GM12878 (cell line): ENCODE results near the gene MDK.

Source experiments
- CEBPB ChIP-seq, 2 experiments: fragments of 150-350 bp in 1 of 2; IDR thresholded peaks; 2 replicates each; pipeline ENCODE4 v1.6.1; 2012 to 2014; ENCODE audit warnings: low read depth in 2 of 2, low read length in 2 of 2, borderline replicate concordance in 1 of 2, inconsistent platforms in 1 of 2
- CREB1 ChIP-seq: IDR thresholded peaks from 2 replicates; pipeline ENCODE4 v1.6.1; 2012; ENCODE audit warnings: low read depth, mild to moderate bottlenecking, inconsistent platforms
- MEF2A ChIP-seq: IDR thresholded peaks from 2 replicates; pipeline ENCODE4 v1.6.1; 2011; ENCODE audit warnings: low read depth, mild to moderate bottlenecking, low read length, moderate library complexity; ENCODE audit not compliant: insufficient read depth
- NBN ChIP-seq: fragments of 450-650 bp; IDR thresholded peaks from 2 replicates; pipeline ENCODE4 v1.6.1; 2016
- NR2C2 ChIP-seq: IDR thresholded peaks from 2 replicates; pipeline ENCODE4 v1.6.1; 2011; ENCODE audit warnings: borderline replicate concordance, low read depth; ENCODE audit not compliant: control insufficient read depth, insufficient read length
- NR2F1 ChIP-seq: fragments of 450-650 bp; conservative IDR thresholded peaks from 2 replicates; pipeline ENCODE4 v1.6.1; 2017; ENCODE audit warnings: mild to moderate bottlenecking
- RFX5 ChIP-seq: IDR thresholded peaks from 2 replicates; pipeline ENCODE4 v1.6.1; 2011; ENCODE audit warnings: low read depth, low read length, improper control_type of control experiment
- SP1 ChIP-seq: IDR thresholded peaks from one replicate; pipeline ENCODE4 v1.6.1; 2011; ENCODE audit warnings: low read depth, low read length
- TAF1 ChIP-seq: IDR thresholded peaks from 2 replicates; pipeline ENCODE4 v1.6.1; 2011; ENCODE audit warnings: mild to moderate bottlenecking, low read depth, low read length, borderline replicate concordance
- TF ChIP-seq, protein P1 (sequence below), 3 experiments: IDR thresholded peaks in 2 of 3; conservative IDR thresholded peaks in 1 of 3; 2 replicates each; pipeline ENCODE4 v1.5.1; 2011; ENCODE audit warnings: low read depth in 3 of 3, low read length in 3 of 3, mild to moderate bottlenecking in 3 of 3, control low read depth in 2 of 3, moderate library complexity in 2 of 3, inconsistent platforms in 1 of 3, mixed read lengths in 1 of 3; ENCODE audit not compliant: control insufficient read depth in 2 of 3, insufficient read depth in 1 of 3; ENCODE audit errors: extremely low read depth in 1 of 3
- TF ChIP-seq, protein P2 (sequence below): IDR thresholded peaks from 2 replicates; pipeline ENCODE4 v1.6.1; 2011; ENCODE audit warnings: low read depth, mild to moderate bottlenecking, low read length, moderate library complexity, borderline replicate concordance; ENCODE audit errors: extremely low read depth

DNA sequence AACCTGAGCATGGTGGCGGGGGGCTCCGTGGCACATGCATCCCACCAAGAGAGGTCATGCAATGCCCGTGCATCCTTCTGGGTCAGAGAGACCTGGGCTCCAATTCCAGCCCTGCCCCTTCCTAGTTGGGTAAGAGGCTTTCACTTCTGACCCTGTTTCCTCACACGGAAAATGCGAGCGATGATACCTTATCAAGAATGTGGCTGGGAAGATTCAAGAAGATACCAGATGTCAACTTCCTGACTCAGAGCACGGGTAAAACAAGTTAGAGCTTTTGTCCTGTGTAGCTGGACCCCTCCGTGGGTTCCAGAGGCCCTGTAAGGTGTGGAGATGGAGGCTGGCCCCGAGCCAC lies 42.9 kb upstream of the MDK start:
- TF ChIP-seq CEBPB (IDR thresholded peaks at IDR 0.05; ENCODE audit: borderline replicate concordance in 1 of 2, low read depth in 2 of 2, low read length in 2 of 2) (no peak), RFX5 (no peak), MEF2A (no peak), NR2F1 (no peak), NBN (no peak), TAF1 (no peak), CREB1 (no peak), SP1 (no peak), NR2C2 (no peak)
- TF ChIP-seq, protein P1, sequence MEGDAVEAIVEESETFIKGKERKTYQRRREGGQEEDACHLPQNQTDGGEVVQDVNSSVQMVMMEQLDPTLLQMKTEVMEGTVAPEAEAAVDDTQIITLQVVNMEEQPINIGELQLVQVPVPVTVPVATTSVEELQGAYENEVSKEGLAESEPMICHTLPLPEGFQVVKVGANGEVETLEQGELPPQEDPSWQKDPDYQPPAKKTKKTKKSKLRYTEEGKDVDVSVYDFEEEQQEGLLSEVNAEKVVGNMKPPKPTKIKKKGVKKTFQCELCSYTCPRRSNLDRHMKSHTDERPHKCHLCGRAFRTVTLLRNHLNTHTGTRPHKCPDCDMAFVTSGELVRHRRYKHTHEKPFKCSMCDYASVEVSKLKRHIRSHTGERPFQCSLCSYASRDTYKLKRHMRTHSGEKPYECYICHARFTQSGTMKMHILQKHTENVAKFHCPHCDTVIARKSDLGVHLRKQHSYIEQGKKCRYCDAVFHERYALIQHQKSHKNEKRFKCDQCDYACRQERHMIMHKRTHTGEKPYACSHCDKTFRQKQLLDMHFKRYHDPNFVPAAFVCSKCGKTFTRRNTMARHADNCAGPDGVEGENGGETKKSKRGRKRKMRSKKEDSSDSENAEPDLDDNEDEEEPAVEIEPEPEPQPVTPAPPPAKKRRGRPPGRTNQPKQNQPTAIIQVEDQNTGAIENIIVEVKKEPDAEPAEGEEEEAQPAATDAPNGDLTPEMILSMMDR (IDR thresholded peaks at IDR 0.05 in 2 of 3, conservative IDR thresholded peaks at IDR 0.05 in 1 of 3; ENCODE audit: control insufficient read depth in 2 of 3, extremely low read depth in 1 of 3, insufficient read depth in 1 of 3, low read depth in 3 of 3, low read length in 3 of 3), result no peak
- TF ChIP-seq, protein P2, sequence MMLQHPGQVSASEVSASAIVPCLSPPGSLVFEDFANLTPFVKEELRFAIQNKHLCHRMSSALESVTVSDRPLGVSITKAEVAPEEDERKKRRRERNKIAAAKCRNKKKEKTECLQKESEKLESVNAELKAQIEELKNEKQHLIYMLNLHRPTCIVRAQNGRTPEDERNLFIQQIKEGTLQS, result no peak
